ENCODE measurements around the gene TNFSF9.
"Not testable (repeated sequence)": the region's sequence is repeated elsewhere in the genome, so short reads cannot be mapped to it uniquely, and the experiment has no call there.

The TNFSF9 gene

GRCh38 chr19:6566727-6567126, 35.9 kb downstream of the TNFSF9 start:
- H3K36me3 ChIP-seq (ENCODE audit: control insufficient read depth in 2 of 2, insufficient read depth in 1 of 2, low read length in 2 of 2); H3K4me3 ChIP-seq (ENCODE audit: low read depth, low read length); H3K4me1 ChIP-seq (ENCODE audit: control insufficient read depth, insufficient read depth, low read length); H3K9me3 ChIP-seq (ENCODE audit: control insufficient read depth, insufficient read depth, low read depth, low read length); H3K27ac ChIP-seq (ENCODE audit: extremely low read depth, low read depth, low read length); POLR2A ChIA-PET; CTCF ChIA-PET: not testable (repeated sequence)
- TF ChIP-seq SETDB1 (IDR thresholded peaks at IDR 0.05; ENCODE audit: insufficient read length, low read length), result peak; percentile 86

DNA sequence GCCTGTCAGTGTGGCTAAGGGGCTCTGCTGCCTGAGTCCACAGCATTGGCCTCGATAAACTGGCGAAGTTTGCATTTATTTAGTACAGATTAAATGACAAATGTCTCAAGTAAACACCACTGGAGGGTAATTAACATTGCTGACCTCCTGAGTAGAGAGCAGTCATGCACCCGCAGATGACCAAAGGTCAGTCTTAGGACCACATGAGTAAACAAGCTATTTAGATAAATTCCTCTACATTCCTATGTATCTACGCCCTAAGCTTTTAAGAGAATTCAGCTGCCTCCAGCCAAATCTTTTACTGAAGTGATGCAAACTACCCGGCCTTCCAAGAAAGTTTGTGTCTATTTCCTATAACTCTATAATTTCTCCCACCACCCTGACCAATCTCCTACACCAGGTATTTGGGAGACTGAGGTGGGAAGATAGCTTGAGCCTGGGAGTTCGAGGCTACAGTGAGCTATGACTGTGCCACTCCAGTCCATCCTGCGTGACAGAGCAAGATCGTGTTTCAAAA, 37.2 kb downstream of the TNFSF9 start:
- POLR2A ChIA-PET, result no interaction called here

DNA sequence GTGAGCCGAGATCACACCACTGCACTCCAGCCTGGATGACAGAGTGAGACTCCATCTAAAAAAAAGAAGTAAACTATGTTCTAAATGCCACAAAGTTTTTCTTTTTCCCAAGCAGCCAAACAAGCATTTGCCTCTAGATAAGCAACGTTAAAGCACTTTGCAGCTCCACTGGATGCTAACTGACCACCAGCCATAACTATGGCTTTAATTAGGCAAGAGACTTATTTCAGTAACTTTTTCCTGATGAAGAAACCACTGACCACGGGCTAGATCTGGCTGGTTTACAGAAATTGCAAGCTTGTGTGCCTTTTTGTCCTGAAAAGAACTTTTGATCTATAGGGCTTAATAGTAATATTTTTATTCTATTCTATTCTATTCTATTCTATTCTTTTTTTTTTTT, 38.0 kb downstream of the TNFSF9 start:
- no peak overlapping the region for H3K4me3 ChIP-seq (ENCODE audit: low read depth, low read length)
- H3K27ac ChIP-seq (ENCODE audit: extremely low read depth, low read depth, low read length), result no peak overlapping the region
- no peaks in the 10 kb centered on the region for H3K36me3 ChIP-seq (ENCODE audit: control insufficient read depth in 2 of 2, insufficient read depth in 1 of 2, low read length in 2 of 2)
- ChIA-PET POLR2A (no interaction called here), CTCF (no interaction called here)
- H3K4me1 ChIP-seq (ENCODE audit: control insufficient read depth, insufficient read depth, low read length), result no peaks in the 10 kb centered on the region
- H3K9me3 ChIP-seq (ENCODE audit: control insufficient read depth, insufficient read depth, low read depth, low read length), result no peaks in the 10 kb centered on the region
- TF ChIP-seq PRDM1 (tag by site-specific recombination; IDR thresholded peaks at IDR 0.05) (no peak), ZNF391 (tag by site-specific recombination; IDR thresholded peaks at IDR 0.05; ENCODE audit: borderline replicate concordance, low read depth) (no peak), MYNN (tag by site-specific recombination; IDR thresholded peaks at IDR 0.05; ENCODE audit: borderline replicate concordance) (no peak), ZSCAN16 (tag by site-specific recombination; IDR thresholded peaks at IDR 0.05) (no peak), ZBTB8A (tag by site-specific recombination; IDR thresholded peaks at IDR 0.05) (no peak), GLI4 (tag by site-specific recombination; IDR thresholded peaks at IDR 0.05) (no peak), ZNF558 (tag by site-specific recombination; IDR thresholded peaks at IDR 0.05) (no peak), MEIS1 (CRISPR knock-in tag; IDR thresholded peaks at IDR 0.05; ENCODE audit: borderline replicate concordance) (no peak), ZNF549 (tag by site-specific recombination; IDR thresholded peaks at IDR 0.05) (no peak), ZNF138 (tag by site-specific recombination; IDR thresholded peaks at IDR 0.05; ENCODE audit: borderline replicate concordance) (no peak), GFI1B (tag by site-specific recombination; IDR thresholded peaks at IDR 0.05) (no peak), ZNF473 (tag by site-specific recombination; IDR thresholded peaks at IDR 0.05) (no peak), SP7 (tag by site-specific recombination; IDR thresholded peaks at IDR 0.05) (no peak), ZNF600 (tag by site-specific recombination; IDR thresholded peaks at IDR 0.05) (no peak), KLF10 (tag by site-specific recombination; IDR thresholded peaks at IDR 0.05) (no peak), ZNF776 (tag by site-specific recombination; IDR thresholded peaks at IDR 0.05; ENCODE audit: borderline replicate concordance) (no peak)
- TF ChIP-seq, protein P1, sequence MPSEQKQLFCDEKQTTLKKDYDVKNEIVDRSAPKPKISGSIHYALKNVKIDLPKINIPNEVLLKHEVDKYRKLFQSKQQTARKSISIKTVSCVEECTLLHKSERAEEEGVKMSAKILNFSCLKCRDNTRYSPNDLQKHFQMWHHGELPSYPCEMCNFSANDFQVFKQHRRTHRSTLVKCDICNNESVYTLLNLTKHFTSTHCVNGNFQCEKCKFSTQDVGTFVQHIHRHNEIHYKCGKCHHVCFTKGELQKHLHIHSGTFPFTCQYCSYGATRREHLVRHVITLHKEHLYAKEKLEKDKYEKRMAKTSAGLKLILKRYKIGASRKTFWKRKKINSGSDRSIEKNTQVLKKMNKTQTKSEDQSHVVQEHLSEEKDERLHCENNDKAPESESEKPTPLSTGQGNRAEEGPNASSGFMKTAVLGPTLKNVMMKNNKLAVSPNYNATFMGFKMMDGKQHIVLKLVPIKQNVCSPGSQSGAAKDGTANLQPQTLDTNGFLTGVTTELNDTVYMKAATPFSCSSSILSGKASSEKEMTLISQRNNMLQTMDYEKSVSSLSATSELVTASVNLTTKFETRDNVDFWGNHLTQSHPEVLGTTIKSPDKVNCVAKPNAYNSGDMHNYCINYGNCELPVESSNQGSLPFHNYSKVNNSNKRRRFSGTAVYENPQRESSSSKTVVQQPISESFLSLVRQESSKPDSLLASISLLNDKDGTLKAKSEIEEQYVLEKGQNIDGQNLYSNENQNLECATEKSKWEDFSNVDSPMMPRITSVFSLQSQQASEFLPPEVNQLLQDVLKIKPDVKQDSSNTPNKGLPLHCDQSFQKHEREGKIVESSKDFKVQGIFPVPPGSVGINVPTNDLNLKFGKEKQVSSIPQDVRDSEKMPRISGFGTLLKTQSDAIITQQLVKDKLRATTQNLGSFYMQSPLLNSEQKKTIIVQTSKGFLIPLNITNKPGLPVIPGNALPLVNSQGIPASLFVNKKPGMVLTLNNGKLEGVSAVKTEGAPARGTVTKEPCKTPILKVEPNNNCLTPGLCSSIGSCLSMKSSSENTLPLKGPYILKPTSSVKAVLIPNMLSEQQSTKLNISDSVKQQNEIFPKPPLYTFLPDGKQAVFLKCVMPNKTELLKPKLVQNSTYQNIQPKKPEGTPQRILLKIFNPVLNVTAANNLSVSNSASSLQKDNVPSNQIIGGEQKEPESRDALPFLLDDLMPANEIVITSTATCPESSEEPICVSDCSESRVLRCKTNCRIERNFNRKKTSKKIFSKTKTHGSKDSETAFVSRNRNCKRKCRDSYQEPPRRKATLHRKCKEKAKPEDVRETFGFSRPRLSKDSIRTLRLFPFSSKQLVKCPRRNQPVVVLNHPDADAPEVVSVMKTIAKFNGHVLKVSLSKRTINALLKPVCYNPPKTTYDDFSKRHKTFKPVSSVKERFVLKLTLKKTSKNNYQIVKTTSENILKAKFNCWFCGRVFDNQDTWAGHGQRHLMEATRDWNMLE (tag by site-specific recombination; conservative IDR thresholded peaks at IDR 0.05; ENCODE audit: low read depth), result no peak

More for the DNA sequence above, 37.2 kb downstream of the TNFSF9 start:
- no peak overlapping the region for H3K4me3 ChIP-seq (ENCODE audit: low read depth, low read length)
- no peaks in the 10 kb centered on the region for H3K9me3 ChIP-seq (ENCODE audit: control insufficient read depth, insufficient read depth, low read depth, low read length)
- no peaks in the 10 kb centered on the region for H3K36me3 ChIP-seq (ENCODE audit: control insufficient read depth in 2 of 2, insufficient read depth in 1 of 2, low read length in 2 of 2)
- CTCF ChIA-PET, result interaction anchor here (0.7 kb wide), 1 partner anchor 988 kb away, joined by 3 read pairs; no protein-coding TSS in a partner anchor
- H3K4me1 ChIP-seq (ENCODE audit: control insufficient read depth, insufficient read depth, low read length), result no peaks in the 10 kb centered on the region
- TF ChIP-seq SP2 (tag by site-specific recombination; IDR thresholded peaks at IDR 0.05) (no peak), OSR2 (tag by site-specific recombination; IDR thresholded peaks at IDR 0.05) (no peak), ZNF24 (tag by site-specific recombination; IDR thresholded peaks at IDR 0.05) (no peak), KLF8 (tag by site-specific recombination; IDR thresholded peaks at IDR 0.05) (no peak), ZNF394 (tag by site-specific recombination; IDR thresholded peaks at IDR 0.05; ENCODE audit: borderline replicate concordance) (no peak), SALL2 (tag by site-specific recombination; IDR thresholded peaks at IDR 0.05; ENCODE audit: borderline replicate concordance) (no peak), ZNF701 (tag by site-specific recombination; IDR thresholded peaks at IDR 0.05) (no peak), ZNF585B (tag by site-specific recombination; IDR thresholded peaks at IDR 0.05) (no peak), KLF9 (tag by site-specific recombination; IDR thresholded peaks at IDR 0.05; ENCODE audit: low read depth) (no peak), ZBTB8A (tag by site-specific recombination; IDR thresholded peaks at IDR 0.05) (no peak), ZNF16 (tag by site-specific recombination; IDR thresholded peaks at IDR 0.05; ENCODE audit: low read depth) (no peak), ZNF169 (tag by site-specific recombination; IDR thresholded peaks at IDR 0.05) (no peak), ZSCAN23 (tag by site-specific recombination; IDR thresholded peaks at IDR 0.05) (no peak)
- TF ChIP-seq, protein P2, sequence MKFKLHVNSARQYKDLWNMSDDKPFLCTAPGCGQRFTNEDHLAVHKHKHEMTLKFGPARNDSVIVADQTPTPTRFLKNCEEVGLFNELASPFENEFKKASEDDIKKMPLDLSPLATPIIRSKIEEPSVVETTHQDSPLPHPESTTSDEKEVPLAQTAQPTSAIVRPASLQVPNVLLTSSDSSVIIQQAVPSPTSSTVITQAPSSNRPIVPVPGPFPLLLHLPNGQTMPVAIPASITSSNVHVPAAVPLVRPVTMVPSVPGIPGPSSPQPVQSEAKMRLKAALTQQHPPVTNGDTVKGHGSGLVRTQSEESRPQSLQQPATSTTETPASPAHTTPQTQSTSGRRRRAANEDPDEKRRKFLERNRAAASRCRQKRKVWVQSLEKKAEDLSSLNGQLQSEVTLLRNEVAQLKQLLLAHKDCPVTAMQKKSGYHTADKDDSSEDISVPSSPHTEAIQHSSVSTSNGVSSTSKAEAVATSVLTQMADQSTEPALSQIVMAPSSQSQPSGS (tag by site-specific recombination; IDR thresholded peaks at IDR 0.05; ENCODE audit: low read depth), result no peak
- TF ChIP-seq, protein P3, sequence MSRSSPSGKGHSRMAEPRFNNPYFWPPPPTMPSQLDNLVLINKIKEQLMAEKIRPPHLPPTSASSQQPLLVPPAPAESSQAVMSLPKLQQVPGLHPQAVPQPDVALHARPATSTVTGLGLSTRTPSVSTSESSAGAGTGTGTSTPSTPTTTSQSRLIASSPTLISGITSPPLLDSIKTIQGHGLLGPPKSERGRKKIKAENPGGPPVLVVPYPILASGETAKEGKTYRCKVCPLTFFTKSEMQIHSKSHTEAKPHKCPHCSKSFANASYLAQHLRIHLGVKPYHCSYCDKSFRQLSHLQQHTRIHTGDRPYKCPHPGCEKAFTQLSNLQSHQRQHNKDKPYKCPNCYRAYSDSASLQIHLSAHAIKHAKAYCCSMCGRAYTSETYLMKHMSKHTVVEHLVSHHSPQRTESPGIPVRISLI (tag by site-specific recombination; IDR thresholded peaks at IDR 0.05), result no peak
- H3K27ac ChIP-seq (ENCODE audit: extremely low read depth, low read depth, low read length), result no peak overlapping the region
